GM21381 (cell line): ENCODE measurements around the gene KCNJ1.

Experiments
- ATAC-seq: cut with Tn5 transposase; IDR thresholded peaks from one replicate; pipeline ENCODE4 v1.9.1; 2021; ENCODE audit warnings: mild to moderate bottlenecking, moderate library complexity; ENCODE audit not compliant: unreplicated experiment

The KCNJ1 gene

GRCh38 chr11:128867277-128867676 is at the start of gene KCNJ1:
Gene KCNJ1 (minus strand): TSS chr11:128867296. CDS start chr11:128840243, 27,053 bp downstream.
- ATAC-seq = no peak

DNA sequence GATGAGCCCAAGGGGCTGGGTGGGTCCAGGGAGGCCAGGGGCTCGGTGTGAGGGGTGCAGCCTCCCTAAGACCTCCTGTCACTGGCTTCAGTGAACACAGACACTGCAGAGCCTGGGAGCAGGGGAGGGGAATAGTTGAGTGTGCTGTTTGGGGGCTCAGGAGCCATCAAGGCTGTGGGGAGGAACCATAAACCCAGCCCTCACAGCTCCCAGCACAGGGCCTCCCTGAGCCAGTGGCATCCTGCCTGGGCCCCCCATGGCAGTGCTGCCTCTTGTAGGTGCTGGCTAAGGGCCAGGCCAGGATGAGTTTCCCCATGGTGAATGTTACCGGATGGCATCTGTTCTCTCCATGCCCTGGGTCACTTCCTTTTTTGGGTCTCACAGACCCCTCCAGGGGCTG is 49.6 kb upstream of the KCNJ1 start:
- ATAC-seq = no peak

GRCh38 chr11:128916037-128916572 is 49.0 kb upstream of the KCNJ1 start:
- ATAC-seq = no peak

- ATAC-seq = no peak
These were observed 48.0 kb upstream of the KCNJ1 start for GRCh38 chr11:128915149-128915521.

GRCh38 chr11:128914216-128915148 is 47.4 kb upstream of the KCNJ1 start:
- ATAC-seq = no peak

DNA sequence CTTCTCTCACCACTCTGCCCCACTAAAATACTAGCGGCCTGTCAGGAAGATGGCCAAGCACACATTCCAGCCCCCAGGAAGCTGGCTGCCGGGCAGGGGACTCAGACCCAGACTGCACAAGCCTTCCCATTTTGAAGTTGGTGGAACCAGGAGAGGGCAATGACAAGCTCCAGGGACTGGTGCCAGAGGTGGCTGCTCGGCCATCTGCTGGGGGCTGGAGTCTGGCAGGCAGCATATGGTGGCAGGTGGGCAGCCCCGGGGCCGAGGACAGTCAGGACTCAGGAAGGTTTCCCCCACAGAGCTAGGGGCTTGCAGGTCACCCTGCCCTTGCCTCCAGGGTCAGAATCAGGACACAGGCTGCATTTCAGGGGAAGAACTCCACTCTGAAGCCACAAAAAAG is 46.7 kb upstream of the KCNJ1 start:
- no peak for ATAC-seq

DNA sequence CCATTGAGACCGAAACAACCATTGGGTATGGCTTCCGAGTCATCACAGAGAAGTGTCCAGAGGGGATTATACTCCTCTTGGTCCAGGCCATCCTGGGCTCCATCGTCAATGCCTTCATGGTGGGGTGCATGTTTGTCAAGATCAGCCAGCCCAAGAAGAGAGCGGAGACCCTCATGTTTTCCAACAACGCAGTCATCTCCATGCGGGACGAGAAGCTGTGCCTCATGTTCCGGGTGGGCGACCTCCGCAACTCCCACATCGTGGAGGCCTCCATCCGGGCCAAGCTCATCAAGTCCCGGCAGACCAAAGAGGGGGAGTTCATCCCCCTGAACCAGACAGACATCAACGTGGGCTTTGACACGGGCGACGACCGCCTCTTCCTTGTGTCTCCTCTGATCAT is 44.6 kb upstream of the KCNJ1 start:
- no peak for ATAC-seq

GRCh38 chr11:128911239-128911638 is 44.1 kb upstream of the KCNJ1 start:
- no peak for ATAC-seq

DNA sequence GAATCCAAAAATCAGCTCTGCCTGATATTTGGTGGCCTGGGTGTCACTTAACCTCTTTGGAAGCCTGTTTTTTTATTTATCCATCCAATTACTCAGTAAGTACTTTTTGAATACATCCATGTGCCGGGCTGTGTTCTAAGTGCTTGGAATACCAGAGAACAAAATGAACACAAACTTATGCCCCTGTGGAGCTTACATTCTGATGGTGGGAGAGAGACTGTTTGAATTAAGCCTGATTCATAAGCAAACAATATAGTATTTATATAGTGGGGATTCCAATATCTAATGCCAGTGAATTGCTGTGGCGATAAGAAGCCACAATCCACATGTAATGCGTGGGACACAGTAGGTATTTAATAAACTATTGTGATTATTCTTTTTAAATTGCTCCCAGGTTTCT is 43.5 kb upstream of the KCNJ1 start:
- no peak for ATAC-seq

DNA sequence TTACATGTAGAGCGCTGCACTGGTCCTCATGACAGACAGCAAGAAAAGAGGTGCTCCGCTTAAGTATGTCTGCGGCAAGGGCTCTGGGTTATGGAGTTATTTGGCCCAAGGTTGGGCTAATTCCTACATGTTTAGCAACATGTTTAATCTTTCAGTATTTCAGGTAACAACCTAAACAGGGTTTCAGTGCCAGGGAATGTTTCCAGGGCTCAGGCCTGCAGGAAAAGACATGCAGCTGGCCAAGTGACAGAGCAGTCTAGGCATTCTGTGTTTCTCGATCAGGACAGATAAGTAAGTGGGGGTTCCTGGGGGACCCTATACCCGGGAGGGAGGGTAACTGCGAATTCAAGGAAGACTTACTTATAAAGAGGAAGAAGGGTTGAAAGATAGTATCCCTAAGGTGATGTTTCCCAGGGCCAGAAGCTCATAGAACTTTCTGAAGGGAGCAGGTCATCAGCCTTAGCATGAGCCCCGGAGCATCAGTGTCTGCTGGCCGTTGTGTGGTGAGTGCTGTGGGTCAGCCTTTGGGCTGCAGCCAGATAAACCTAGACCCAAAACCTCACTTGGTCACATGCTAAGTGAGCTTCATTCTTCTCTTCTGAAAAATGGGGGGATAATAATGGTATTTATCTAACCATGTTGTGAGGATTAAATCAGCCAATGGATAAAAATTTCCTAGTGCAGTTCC is 42.5 kb upstream of the KCNJ1 start:
- ATAC-seq = no peak

GRCh38 chr11:128908391-128909246 is 41.5 kb upstream of the KCNJ1 start:
- no peak for ATAC-seq

DNA sequence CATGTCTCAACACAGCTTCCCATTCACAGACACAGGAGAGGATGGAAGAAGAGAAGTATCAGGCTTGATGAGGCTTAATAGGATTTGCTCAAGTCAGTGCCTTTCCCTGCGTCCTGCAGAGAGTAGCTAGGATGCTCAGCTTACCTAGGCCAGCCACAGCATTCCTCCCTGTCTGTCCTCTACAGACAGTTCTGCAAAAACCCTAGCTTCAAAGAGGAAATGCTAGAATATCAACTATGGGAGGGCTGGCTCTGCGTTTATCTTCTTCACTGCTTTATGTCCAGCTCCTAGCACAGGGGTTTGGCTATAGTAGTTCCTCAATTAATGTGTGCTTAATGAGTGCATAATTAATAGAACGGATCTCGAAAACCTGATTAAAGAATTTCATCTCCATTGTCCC is 40.5 kb upstream of the KCNJ1 start:
- no peak for ATAC-seq

GRCh38 chr11:128906185-128907050 is 39.3 kb upstream of the KCNJ1 start:
- ATAC-seq = no peak

DNA sequence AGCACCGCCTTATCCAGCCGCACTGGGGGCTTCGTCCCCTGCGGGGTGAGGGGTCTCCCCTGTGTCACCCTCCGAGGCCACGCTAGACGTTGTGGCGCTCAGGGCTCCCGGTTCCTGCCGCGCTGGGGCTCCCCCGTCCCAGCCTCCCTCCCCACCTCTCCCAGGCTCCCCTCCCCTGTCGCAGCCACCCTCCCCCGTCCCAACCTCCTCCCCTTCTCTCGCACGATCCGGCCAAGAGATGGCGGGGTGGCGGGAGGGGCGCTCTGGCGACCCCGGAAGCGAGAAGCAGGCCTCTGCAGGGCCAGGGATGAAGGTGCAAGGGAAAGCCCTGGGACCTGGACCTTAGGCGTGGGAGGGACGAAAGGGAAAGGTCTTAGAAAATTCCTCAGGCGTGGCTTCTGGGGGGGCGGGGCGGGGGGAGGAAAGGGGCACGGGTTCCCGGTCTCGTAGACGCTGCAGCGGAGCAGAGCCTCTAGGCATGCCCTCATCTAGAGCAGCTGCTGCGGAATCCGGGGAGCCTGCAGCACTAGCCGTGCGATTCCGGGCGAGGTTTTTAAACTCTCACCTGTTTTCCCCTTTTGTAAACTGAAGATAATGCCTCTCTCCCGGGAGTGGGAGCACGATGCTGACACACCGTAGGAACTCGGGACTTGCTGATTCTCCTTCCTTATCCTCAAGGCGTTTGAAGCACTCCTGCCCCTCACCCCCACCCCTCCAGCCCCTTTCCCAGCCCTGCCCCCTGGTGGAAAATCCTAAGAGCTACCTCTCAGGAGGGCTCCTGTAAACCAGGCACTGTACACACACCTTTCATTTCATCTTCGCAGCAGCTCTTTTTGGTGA is 38.5 kb upstream of the KCNJ1 start:
- ATAC-seq = peak; percentile 42

DNA sequence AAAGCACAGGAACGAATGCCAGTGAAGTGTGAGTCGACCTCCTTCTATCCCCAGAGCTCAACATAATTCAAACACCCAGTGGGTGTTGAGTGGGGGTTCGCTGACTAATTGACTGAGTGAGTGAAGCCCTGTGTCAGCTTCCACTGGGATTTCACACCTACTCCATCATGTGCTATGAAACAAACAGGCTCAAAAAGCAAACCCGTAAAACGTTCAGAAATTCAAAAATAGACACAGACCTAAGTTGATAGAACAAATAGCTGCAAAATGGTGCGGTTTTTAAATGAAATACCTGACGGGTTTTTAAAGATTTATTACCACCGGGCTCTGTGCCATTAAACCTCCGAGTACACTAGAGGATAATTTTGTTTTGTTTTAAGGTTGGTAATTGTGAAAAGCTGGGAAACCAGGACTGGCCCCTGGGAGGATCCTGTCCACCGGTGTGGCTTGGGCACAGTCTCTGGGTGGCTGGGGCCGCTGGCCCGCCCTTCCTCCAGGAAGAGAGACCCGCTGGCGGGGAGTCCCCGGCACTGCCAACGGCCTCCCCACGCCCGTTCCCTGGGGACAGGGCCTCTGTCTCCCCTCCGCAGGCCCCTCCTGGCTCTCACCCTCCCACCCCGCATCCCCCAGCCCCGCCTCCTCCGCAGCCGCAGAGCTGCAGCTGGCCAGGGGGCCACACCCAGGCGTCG is 37.7 kb upstream of the KCNJ1 start:
- peak; percentile 48 for ATAC-seq

DNA sequence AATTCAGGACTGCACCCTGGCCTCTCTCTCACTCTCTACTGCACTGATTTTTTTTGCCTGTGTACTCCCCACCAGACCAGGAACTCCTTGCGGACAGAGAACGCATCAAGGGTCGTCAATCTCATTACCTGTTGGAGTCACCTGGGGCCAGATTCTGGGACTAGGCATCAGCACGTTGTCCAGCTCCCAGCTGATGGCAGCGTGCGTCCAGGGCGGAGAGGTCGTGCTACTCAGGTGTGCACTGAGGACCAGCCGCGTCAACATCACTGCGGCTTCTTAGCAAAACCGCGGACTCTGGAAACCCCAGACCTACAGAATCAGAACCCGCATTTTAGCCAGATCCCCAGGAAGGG is 37.2 kb upstream of the KCNJ1 start:
- ATAC-seq = no peak

- no peak for ATAC-seq
These were observed 36.4 kb upstream of the KCNJ1 start for GRCh38 chr11:128903248-128904061.

DNA sequence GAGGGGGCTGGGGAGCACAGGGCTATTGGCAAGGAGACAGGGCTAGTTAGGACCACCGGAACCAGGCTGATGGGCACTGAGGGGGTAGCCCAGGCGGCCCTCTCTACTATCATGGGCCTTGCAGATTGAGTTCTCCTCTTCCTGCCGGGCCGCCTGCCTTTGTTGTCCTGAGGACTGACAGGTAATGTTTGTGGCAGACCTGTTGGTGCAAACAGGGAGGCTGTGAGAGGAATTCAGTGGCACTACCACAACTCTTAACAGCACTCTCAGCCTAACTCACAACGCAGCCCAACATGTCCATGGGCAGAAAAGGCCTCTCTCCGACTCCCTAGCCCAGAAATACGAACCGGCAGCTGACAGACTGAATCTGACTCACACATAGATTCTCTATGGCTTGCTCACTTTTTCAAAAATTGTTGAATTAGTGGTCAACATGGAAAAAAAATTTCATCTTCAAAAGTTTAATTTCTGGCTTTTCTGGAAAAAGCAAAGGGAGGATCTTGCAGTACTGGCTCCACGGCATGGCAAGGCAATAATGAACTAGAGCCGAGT is 35.5 kb upstream of the KCNJ1 start:
- no peak for ATAC-seq
